ENCODE measurements around the gene RAB35.

RAB35 gene

DNA sequence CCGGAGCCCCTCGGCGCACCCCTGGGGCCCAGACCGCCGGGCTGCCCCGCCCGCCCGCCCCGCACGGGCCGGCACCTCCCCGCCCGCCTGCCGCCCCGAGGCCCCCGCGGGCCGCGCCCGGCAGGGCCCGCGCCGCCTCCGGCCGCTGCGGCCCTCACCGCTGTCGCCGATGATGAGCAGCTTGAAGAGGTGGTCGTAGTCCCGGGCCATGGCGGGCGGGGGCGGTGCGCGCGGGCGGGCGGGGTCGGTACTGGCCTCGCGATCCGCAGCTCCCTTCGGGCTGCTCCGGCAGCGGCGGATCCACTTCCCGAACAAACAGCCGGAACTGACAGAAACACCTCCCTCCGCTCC, at the start of gene RAB35:
Gene RAB35 (minus strand): TSS at position 313 of the 351 bp plus-strand sequence. CDS start 103 bp downstream, at position 210.
- no peak for DNase-seq

DNA sequence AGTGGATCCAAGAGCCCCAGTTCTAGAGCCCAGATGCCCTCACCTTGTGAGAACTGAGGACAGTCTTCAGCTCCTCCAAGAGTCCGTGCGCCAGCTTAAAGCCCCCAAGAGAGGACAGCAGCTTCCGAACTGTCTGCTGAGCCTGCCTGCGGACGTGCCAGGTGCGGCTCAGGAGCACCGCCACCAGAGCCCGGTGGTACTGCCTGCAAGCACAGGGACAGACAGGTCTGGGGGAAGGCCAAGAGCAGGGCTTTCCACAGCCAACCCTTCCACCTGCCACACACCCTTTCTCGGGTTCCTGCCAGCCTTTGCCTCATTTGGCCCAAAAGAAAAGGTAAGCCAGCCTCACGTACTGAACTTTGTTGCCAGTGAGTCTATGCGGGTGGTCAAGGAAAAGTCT, 47.7 kb upstream of the RAB35 start:
- no peak for DNase-seq

DNA sequence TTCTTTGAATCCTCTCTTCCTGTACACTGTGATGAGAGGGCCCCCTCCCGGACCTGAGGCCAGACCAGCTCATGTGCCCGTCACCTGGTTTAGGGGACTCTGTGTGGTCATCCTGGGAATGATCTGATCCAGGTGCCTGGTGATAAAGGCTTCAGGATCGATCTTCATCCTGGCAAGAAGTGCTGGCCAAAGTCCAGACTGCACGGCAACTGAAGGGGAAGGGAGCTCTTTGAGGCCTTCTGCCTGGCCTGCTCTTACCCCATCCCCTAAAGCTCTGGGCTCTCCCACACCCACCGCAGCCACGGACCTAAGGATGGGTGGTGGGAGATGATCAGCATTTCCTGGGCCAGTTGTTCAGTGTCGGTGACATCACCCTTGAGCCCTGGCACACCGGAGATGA, 46.2 kb upstream of the RAB35 start:
- no peak for DNase-seq

DNA sequence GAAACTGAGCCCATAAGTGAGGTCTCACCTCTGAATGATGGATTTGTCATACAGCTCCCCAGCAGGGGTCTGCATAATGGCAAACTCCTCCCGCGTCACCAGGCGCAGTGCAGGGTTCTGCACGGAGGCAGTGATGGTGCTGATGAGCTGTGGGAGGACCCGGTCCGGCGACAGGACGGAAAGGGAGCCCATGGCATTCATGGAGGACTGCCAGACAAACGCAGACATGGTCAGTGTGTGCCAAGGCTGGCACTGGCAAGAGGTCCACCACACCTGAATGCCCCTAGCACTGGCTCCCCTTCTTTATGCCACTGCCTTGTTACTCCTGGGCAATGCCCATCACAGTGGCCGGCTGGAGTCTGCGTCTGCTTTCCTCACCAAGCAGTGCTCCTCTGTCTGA, 45.3 kb upstream of the RAB35 start:
- no peak for DNase-seq

DNA sequence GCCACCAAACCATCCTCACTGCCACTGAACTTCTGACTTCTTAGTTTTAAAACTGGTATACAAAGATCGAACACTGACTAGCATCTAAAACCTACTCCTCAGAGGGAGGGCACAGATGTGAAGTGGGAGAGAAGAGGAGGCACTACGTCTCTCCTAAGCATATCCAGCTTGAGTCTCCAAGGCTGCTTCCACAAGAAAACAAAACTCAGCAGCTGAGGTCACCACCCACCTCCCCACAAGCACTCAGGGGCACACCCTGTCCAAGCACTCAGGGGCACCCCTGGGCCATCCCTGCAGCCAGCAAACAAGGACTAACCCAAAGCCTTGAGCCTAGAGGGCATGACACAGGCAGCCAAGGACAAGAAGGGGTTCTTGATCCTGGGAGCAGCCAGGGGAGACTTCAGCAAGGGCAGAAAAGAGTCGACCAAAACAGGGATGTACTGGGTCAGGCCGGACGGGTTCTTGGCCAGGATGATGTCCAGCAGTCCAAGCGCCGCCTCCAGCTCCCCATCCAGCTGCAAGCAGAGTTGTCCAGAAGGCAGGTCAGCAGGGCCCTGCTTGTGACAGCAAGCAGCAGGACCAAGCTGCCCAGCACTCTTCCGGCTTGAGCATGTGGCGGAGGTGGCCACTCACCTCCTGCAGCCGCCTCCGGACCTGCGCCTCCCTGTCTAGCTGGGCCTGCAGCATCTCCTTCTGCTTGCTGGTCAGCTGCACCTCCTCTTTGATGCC, 43.1 kb upstream of the RAB35 start:
- DNase-seq: no peak

DNA sequence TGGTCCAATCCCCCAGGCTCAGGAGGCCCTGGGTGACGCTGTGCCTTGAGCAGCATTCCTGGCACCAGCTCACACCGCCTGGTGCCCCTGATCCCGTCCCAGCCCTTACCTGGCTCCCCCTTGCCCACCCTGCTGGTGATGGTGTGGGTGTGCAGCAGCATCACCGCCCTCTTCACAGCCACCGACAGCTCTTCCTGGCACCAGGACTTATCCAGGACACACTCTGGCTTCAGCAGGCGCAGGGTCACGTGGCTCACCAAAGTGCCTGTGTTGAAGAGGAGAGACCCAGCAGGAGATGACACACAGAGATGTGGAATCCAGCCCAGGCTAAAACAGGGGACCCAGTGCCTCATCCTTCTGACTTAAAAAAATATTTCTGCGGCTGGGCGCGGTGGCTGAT, 41.8 kb upstream of the RAB35 start:
- DNase-seq: no peak

DNA sequence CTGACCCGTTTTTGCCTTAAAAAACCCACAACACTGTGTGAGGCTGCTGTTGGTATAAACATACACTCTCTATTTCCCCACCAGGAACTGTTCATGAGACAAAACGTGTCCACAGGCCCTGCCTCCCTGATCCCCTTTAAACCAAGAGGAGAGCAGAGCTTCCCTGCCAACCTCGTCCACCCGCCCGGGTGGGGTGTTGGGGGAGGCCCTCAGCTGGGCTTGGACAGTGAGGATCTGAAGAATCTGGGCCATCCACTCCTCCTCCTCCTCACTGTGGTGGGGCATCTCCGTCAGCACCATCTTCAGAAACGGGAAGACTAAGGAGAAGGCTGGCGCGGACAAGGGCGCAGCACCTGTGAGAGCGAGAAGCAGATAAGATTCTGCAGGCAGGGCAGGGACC, 41.1 kb upstream of the RAB35 start:
- no peak for DNase-seq

DNA sequence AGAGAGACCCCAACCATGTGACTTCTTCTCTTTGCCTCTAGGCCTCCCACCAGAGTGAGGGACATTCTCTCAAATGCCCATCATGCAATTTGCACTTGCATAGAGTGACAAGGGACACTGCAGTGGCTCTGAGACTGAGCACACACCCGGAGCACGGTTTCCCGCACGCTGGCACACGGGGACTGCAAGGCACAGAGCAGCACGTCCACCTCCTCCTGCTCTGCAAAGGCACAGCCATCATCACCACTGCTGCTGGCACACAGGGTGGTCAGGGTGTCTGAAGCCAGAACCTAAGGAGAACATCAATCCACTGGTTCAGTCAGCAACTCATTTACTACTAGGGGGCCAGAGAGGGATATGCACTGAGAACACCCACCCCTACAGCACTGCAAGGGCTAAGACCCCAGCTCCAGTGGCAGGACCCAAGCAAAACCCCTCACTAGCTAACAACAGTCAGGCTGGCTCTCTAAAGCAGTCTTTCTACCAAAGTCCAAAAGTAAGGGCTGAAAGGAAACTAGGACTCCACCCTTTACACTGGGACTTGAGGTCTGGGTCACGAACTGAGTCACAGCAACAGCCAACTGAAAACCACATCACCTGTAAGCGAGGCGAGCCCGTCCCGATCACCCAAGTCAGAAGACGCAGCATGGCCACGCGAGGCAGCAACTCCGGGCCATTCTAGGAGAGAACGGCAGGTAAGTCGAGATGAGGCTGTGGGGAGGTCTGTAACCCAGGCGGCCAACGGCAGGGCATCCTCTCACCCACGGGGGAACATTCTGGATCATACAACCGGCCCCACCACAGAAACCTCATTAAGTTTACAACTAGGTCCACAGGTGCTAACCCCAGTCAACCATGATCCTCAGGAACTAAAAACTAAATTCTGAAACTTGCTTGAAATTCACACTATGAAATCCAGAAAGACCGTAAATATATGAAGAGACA, 40.0 kb upstream of the RAB35 start:
- no peak for DNase-seq

DNA sequence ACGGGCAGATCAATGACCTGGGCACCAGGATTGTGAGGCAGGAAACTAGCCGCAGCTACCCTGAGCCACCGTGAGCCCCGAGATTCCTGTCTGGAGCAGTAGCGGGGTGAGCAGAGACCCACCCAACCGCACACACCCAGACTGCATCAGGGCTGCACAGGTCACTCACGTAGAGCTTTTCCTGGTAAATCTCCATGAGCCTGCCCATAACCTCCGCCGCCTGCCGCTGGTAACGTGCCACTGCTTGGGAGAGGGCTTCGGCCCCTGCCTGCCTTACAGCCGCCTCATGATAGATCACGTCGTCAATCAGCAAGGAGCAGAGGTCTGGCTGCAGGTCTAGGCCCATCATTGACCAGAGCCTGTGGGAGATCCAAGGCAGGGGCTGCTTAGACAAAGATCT, 38.5 kb upstream of the RAB35 start:
- no peak for DNase-seq

DNA sequence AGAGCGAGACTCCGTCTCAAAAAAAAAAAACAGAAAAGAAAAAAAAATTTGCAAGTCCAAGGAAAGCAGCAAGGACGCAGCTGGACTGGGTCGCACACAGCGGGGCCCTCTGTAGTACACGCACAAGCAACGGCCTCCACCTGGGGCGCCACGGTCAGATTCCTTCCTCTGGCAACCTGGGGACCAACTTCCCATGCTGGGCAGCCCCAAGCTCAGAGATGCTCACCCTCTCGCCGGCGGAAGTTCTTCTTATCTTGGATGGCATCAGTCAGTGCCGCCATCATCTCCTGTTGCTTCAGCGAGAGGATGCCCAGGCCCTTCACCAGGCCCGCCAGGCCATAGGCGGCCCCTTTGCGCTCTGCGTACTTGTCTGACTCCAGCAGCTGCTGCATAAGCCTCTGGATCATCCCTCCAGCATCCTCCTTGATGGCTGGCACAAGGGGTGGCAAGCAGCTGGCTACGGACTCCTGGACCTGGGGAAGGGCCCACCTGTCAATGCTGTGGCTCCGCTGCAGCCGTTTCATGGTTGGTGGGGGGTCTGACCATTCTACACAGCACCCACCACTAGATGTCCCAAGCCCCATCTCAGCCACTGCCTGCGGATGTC, 34.5 kb upstream of the RAB35 start:
- no peak for DNase-seq

DNA sequence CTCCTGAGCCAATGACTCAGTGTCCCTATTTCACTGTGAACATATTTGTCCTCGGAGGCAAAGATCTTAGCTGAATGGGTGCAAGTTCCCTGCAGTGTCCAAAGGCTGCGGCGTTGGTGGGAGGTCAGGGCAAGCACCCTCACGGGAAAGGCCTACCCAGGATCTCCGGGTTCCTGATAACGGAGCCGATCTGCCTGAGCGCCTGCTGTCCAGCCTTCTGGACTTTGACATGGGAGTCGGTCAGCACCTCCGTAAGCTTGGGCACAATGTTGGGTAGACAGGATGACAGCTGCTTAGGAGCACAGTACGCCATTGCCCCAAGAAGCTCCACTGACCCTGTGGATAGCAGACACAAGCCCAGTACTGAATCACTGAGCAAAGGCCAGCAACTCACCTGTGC, 31.5 kb upstream of the RAB35 start:
- no peak for DNase-seq

DNA sequence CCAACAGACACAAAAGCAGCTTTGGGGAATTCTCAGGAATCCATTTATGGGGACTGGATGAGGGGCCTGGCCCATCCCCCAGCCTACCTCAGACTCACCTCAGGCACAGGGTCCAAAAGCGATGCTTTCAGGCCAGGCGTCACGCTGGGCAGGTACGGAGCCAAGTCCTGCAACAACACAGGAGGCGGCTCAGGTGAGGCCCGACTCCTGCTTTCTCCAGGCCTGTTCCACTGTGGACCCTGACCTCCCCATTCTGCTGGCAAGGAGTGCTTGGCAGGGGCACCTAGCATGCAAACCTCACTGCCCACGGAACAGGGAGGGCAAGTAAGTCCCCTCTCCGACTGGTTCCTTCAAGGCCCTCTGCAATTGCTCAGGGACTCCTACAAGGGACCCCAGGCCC, 28.6 kb upstream of the RAB35 start:
- no peak for DNase-seq

DNA sequence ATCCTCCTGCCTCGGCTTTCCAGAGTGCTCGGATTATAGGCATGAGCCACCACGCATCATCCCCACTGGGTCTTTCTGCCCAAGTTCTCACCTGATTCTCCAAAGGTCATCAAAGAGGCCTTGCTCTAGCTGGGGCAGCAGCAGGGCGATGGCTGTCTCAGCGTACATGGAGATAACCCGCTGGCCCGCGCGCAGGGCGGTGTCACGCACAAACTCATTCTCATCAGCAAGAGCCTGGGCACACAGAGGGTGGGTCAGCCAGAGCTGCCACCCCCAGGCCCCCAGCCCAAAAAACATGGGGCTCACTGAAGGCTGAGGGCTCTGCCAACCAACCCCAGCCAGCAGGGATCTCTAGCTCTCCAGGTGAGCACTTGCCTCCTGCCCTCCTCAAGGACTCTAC, 27.7 kb upstream of the RAB35 start:
- no peak for DNase-seq

DNA sequence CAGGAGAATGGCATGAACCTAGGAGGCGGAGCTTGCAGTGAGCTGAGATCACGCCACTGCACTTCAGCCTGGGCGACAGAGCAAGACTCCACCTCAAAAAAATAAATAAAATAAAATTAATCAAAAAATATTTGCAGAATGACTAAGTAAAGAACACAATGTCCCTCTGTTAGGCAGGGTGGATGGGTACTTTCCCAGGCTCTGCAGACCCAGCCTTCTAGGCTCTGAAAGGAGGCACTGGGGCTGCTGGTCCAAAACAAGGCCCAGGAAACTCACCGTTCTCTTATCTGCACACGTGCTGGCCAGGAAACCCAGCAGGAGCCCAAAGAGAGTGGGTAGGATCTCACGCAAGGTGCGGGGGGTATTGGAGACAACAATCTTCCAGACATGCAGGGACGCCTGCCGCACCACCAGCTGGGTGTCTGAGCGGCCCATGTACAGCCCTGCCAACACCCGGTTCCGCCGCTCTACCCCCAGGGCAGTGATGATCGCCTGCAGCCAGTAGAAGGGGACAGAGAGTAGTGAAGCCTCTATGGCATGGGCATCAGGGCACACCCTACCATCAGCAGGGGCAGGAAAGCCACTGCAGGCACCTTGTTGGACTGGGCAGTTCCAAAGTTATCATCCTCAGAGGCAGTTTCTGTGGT, 25.8 kb upstream of the RAB35 start:
- DNase-seq: no peak

DNA sequence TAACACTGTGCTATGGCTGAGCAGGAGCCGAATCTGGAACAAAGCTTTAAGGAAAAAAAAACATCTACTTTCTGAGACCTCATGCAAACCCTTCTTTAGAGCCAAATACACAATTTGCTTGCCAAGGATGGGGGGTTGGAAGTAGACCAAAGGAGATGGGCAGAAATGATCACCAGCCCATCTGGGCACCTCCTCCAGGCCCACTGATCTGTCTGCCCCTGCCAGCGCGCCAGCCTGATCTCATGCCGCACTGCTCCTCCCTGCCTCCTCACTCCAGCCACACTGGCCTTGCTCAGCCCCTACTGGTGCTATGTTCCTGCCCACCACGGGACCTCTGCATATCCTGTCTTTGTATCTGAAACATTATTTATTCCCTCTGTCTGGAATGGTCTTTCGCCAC, 24.8 kb upstream of the RAB35 start:
- no peak for DNase-seq

DNA sequence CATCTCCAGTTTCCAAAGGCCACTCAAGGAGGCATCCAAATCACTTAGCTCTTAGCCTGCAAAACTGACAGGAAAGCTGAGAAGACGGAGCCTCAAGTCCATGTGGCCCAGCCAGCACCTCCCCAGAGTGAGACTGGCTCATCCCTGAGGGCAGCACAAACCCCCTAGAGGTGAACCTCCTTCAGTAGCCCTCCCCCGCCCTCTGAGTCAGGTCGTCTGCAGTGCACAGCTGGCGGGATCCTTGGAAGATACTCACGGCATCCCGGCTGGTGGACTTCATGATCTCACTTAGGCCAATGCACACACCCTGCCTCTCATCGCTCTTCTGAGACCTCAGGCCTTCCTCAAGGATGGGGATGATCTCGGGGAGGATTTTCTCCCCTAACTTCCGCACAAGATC, 24.1 kb upstream of the RAB35 start:
- no peak for DNase-seq

DNA sequence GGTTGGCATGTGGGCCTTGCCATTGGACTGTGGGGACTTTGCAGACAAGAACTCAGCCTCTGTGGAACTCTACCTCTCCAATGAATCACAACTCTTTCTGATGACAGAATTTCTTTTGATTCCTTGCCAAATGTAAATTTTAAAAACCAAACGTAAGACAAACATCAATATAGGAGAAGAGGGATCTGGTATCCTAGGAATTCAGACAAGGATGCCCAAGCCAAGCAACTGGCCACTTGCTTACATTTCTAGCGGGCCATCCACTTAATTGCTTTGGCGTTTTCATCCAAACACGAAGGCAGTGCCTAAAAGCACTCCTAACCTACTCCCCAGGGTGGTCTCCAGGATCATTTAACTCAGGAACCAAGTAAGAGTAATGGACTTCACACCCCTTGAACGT, 23.4 kb upstream of the RAB35 start:
- DNase-seq: no peak

DNA sequence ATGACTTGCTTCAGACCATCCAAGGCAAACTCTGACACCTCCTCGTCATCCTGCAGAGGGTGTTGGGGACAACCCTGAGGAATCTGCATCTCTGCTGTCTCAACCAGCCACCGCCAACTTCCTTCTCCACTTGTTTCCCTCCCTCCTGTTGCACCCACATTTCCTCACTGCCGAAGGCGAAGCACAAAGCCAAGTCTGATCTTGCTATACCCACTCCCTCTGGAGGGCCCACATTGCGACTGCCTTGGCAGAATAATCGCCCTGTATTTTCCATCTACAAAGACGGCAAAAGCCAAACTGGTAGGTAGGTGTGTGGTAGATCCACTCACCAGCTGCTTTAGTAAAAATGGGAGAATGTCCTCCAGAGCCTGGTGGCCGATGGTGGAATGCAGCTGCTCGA, 21.8 kb upstream of the RAB35 start:
- no peak for DNase-seq

DNA sequence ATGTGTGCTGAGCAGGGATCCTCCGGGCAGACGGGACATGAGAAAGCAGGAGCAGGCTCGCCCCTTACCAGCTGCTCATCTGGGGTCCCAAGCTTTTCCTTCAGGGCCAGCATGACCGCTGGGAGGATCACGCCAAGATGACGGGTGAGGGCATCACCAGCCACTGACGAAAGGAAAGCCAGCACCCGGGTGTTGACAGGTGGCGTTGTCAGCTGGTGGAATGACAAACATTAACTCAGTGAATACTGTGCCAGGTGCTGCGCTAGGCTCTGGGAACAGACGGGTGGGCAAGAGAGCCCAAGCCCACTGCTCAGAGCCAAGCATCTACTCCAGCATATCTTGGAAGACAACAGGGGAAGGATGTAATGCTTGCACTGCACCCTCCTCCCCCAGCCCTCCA, 21.3 kb upstream of the RAB35 start:
- no peak for DNase-seq

DNA sequence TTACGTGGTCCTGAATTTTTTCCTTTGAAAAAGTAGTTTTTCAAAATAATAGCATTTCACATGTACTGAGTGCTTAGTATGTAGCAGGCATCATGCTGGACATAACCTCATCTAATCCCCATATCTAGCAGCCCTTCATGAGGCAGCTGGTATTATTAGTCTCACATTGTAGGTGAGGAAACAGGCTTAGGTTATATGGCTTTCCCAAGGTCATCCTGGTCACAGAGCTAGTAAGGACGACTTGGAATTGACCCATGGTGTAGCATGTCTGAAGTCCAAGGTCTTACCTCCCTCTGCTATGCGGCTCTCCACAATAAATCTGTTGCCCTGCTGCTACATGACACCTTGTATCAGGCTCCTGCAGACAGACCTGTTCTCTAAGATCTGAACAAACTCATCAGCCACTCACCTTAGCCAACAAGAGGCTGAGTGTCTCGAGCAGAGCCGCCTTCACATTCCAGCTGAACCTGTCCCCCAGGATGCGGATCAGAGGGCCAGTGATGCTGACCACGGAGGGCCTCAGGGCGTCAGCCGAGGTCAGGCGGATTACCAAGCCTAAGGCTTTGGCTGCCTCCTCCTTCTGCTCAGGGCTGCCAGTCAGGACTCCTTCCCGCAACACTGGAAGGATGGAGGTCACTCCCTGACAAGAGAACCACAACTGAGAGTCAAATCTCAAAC, 19.7 kb upstream of the RAB35 start:
- DNase-seq: no peak

DNA sequence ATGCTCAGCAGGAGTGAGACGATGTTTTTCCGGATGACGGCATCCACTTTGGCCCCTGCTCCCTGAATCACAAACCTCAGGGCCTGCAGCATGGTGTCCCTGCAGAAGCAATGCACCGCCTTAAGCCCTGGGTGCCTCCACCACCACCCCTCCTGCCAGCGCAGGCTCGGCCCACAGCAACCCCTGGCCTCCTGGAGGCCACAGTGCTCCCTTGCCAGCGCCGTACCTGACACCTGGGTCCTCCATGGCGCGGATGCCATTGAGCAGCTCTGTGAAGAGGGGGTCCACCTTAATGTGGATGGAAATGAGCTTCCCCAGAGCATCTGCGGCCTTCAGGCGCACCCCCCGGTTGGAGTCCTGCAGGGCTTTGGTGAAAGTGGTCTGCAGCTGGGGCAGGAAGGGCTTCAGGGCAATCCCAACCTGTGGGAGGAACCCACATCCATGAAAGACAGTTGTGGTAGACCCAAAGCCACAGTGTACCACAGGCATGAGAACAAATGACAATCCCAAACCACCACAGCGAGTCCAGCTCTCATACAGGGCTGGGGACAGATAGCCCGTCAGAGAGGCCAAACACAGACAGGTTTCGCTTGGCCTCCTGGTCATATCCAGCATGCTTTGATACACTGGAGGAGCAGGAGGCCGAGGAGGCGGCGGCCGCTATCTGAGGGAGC, 17.9 kb upstream of the RAB35 start:
- no peak for DNase-seq

DNA sequence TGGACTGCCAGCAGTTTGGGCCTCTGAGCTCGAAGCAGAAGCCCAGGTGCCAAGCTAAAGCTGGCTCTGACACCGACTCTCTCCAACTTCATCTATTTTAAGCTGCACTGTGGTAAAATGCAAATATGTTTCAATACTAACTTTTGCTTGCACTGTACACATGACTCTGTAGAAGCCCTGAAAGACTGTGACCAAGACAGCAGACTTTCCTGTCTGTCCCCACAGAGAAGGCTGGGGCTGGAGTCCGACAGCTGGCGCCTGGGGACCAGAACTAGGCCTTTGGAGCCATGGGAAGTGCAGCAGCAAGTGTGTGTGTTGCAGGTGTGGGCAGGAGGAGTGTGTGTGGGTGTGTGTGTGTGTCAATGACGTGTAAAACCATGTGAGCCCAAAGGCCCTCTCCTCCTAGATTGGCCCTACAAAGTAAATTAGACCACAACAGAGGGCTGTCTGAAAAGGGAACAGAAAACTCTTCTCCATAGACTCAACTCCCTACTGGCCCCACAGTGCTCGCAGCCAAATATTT, 16.4 kb upstream of the RAB35 start:
- DNase-seq: no peak
